ENCODE measurements around the gene MIAT. TPM values are rescaled to one million over a fixed set of nuclear protein-coding genes. Genes with fewer than 3 reads are reported as not detected.

MIAT gene
- total RNA-seq, 1 donor from 2014 or later, result 0.53 TPM

DNA sequence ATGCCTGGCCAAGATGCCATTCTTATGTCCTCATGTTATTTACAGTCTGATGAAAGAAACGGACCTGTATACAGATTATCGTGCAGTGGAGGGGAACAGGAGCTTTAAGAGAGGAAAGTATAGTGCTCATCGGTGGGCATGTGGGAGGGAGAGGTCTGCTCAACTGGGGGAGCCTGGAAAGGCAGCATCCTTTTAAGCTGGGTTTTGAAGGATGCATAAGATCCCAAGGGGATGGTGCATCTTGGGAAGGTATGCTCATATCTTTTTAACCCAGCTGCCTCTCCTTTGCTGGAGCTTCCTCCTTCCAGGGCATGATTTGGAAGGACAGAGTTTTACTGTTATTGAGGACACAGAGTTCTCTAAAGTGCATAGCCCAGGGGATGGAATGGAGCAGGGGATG, 34.8 kb downstream of the MIAT start:
- Histone ChIP-seq H3K27me3 (ENCODE audit: control insufficient read depth, insufficient read depth, low read length) (no peaks in the 10 kb centered on the region), H3K36me3 (ENCODE audit: control insufficient read depth, insufficient read depth, low read length) (peaks cover 2% of the 10 kb centered on the region), H3K4me3 (ENCODE audit: low read depth, low read length) (no peak overlapping the region)
- DNase-seq (ENCODE audit: low read depth), result no peak
- TF ChIP-seq, protein P1, sequence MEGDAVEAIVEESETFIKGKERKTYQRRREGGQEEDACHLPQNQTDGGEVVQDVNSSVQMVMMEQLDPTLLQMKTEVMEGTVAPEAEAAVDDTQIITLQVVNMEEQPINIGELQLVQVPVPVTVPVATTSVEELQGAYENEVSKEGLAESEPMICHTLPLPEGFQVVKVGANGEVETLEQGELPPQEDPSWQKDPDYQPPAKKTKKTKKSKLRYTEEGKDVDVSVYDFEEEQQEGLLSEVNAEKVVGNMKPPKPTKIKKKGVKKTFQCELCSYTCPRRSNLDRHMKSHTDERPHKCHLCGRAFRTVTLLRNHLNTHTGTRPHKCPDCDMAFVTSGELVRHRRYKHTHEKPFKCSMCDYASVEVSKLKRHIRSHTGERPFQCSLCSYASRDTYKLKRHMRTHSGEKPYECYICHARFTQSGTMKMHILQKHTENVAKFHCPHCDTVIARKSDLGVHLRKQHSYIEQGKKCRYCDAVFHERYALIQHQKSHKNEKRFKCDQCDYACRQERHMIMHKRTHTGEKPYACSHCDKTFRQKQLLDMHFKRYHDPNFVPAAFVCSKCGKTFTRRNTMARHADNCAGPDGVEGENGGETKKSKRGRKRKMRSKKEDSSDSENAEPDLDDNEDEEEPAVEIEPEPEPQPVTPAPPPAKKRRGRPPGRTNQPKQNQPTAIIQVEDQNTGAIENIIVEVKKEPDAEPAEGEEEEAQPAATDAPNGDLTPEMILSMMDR (IDR thresholded peaks at IDR 0.05; ENCODE audit: insufficient read depth, low read length, severe bottlenecking), result no peak
- FAIRE-seq, result no peak

DNA sequence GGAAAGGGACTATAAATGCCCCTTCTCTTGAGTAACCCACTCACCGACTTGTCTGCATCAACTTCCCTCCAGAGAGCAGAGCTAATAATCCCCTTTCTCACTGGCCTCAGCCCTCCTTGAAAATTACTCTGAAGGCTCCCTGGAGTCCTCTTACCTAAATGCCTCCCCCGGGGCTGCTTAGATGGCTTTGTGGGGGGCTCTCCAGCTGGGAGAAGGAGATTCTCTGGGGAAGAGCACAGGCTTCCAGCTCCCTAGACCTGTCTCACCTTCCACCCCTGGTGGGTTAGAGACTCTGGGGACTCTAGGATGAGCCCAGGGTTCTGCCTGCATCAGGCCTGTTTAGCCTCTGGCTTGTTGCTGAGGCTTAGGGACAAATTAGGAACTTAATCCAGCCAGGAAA, 39.8 kb downstream of the MIAT start:
- TF ChIP-seq, protein P1 (IDR thresholded peaks at IDR 0.05; ENCODE audit: insufficient read depth, low read length, severe bottlenecking), result no peak
- no peaks in the 10 kb centered on the region for H3K27me3 ChIP-seq (ENCODE audit: control insufficient read depth, insufficient read depth, low read length)
- DNase-seq (ENCODE audit: low read depth) (no peak), FAIRE-seq (no peak)
- no peak overlapping the region for H3K4me3 ChIP-seq (ENCODE audit: low read depth, low read length)
- H3K36me3 ChIP-seq (ENCODE audit: control insufficient read depth, insufficient read depth, low read length), result peaks cover 5% of the 10 kb centered on the region

DNA sequence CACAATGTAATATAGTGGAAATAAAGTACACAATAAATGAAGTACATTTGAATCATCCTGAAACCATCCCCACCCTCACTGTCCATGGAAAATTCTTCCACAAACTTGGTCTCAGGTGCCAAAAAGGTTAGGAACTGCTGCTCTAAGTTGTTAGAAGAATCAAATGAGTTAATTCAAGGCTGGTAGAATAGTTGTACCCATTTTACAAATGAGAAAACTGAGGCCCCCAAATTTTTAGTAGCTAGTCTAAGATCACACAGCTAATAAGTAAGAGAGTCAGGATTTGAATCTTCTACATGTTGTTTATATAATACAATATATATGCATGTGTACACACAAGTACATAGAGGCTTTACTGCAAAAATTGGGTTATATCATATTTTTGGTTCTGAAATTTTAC, 43.1 kb downstream of the MIAT start:
- Histone ChIP-seq H3K36me3 (ENCODE audit: control insufficient read depth, insufficient read depth, low read length) (peaks cover 4% of the 10 kb centered on the region), H3K4me3 (ENCODE audit: low read depth, low read length) (no peak overlapping the region), H3K27me3 (ENCODE audit: control insufficient read depth, insufficient read depth, low read length) (no peaks in the 10 kb centered on the region)
- FAIRE-seq (no peak), DNase-seq (ENCODE audit: low read depth) (no peak)
- TF ChIP-seq, protein P1 (IDR thresholded peaks at IDR 0.05; ENCODE audit: insufficient read depth, low read length, severe bottlenecking), result no peak

DNA sequence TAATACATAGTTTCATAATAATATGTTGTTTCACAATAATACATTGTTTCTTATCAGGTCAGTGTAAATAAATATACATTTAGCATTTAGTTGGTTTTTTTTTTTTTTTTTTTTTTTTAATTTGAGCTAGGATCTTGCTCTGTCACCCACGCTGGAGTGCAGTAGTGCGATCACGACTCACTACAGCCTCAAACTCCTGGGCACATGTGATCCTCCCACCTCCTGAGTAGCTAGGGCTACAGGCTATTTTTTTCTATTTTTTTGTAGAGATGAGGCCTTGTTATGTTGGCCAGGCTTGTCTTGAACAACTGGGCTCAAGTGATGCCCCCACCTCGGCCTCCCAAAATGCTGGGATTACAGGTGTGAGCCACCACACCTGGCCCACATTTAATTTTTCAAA, 43.5 kb downstream of the MIAT start:
- Histone ChIP-seq H3K4me3 (ENCODE audit: low read depth, low read length) (no peak overlapping the region), H3K27me3 (ENCODE audit: control insufficient read depth, insufficient read depth, low read length) (no peaks in the 10 kb centered on the region), H3K36me3 (ENCODE audit: control insufficient read depth, insufficient read depth, low read length) (peaks cover 4% of the 10 kb centered on the region)
- TF ChIP-seq, protein P1 (IDR thresholded peaks at IDR 0.05; ENCODE audit: insufficient read depth, low read length, severe bottlenecking), result no peak
- FAIRE-seq (no peak), DNase-seq (ENCODE audit: low read depth) (no peak)

DNA sequence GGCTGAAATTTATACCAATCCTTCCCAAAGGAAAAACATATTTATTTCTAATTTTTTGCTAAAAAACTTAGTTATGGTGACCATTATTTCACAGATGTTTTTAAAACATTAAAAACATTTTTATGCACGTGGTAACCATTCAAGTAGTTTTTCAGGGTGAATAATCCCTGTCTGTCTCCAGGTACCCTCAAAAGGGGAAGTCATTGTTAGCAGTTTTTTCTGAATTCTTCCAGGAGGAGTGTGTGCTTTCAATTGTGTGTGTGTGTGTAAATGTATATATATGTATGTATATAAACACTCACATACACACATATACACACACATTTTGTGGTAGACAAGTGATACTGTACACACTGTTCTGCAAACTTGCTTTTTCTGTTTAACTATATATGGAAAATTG, 43.9 kb downstream of the MIAT start:
- Histone ChIP-seq H3K4me3 (ENCODE audit: low read depth, low read length) (no peak overlapping the region), H3K27me3 (ENCODE audit: control insufficient read depth, insufficient read depth, low read length) (no peaks in the 10 kb centered on the region), H3K36me3 (ENCODE audit: control insufficient read depth, insufficient read depth, low read length) (peaks cover 4% of the 10 kb centered on the region)
- DNase-seq (ENCODE audit: low read depth), result no peak
- FAIRE-seq, result no peak
- TF ChIP-seq, protein P1 (IDR thresholded peaks at IDR 0.05; ENCODE audit: insufficient read depth, low read length, severe bottlenecking), result no peak

All from bronchial epithelial cell (primary cell).